ENCODE measurements around the gene HLA-DQA1.
"Not testable (repeated sequence)": the region's sequence is repeated elsewhere in the genome, so short reads cannot be mapped to it uniquely, and the experiment has no call there.

DNA sequence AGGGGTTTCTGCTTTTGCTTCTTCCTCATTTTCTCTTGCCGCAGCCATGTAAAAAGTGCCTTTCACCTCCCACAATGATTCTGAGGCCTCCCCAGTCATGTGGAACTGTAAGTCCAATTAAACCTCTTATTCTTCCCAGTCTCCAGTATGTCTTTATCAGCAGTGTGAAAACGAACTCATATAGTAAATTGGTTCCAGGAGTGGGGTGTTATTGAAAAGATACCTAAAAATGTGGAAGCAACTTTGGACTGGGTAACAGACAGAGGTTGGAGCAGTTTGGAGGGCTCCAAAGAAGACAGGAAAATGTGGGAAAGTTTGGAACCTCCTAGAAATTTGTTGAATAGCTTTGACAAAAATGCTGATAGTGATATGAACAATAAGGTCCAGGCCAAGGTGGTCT lies 34.7 kb downstream of the HLA-DQA1 start:
- TF ChIP-seq, protein P1, sequence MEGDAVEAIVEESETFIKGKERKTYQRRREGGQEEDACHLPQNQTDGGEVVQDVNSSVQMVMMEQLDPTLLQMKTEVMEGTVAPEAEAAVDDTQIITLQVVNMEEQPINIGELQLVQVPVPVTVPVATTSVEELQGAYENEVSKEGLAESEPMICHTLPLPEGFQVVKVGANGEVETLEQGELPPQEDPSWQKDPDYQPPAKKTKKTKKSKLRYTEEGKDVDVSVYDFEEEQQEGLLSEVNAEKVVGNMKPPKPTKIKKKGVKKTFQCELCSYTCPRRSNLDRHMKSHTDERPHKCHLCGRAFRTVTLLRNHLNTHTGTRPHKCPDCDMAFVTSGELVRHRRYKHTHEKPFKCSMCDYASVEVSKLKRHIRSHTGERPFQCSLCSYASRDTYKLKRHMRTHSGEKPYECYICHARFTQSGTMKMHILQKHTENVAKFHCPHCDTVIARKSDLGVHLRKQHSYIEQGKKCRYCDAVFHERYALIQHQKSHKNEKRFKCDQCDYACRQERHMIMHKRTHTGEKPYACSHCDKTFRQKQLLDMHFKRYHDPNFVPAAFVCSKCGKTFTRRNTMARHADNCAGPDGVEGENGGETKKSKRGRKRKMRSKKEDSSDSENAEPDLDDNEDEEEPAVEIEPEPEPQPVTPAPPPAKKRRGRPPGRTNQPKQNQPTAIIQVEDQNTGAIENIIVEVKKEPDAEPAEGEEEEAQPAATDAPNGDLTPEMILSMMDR (IDR thresholded peaks at IDR 0.05) = not testable (repeated sequence)
- TF ChIP-seq POLR2A (IDR thresholded peaks at IDR 0.05) = not testable (repeated sequence)
